Superior temporal gyrus (tissue), 1 donor: Measurements from ENCODE around the gene TMEM263.

Experiments
- DNase-seq: peaks from one replicate; pipeline ENCODE4 v3.0.0-alpha.2; 2016; ENCODE audit errors: extremely low spot score

TMEM263 gene

GRCh38 chr12:106947461-106947860 lies 8.2 kb upstream of the TMEM263 start:
- no peak for DNase-seq

- no peak for DNase-seq
Observed at GRCh38 chr12:106950591-106950990, 5.1 kb upstream of the TMEM263 start.

- no peak for DNase-seq
Observed at GRCh38 chr12:106953352-106954250, 2.1 kb upstream of the TMEM263 start.

- no peak for DNase-seq
Observed at GRCh38 chr12:106954462-106955376, 988 bp upstream of the TMEM263 start.

- no peak for DNase-seq
Observed at GRCh38 chr12:106956048-106956578, 406 bp downstream of the TMEM263 start.

- peak; percentile 38 for DNase-seq
Observed at GRCh38 chr12:106957583-106957982, 1.9 kb downstream of the TMEM263 start.

GRCh38 chr12:106960443-106960842 lies 4.7 kb downstream of the TMEM263 start:
- DNase-seq = no peak

- DNase-seq = no peak
Observed at GRCh38 chr12:106962286-106962685, 6.6 kb downstream of the TMEM263 start.

- no peak for DNase-seq
Observed at GRCh38 chr12:106964526-106964925, 8.8 kb downstream of the TMEM263 start.

GRCh38 chr12:106971065-106971464 lies 15.4 kb downstream of the TMEM263 start:
- no peak for DNase-seq

GRCh38 chr12:106973545-106973944 lies 17.8 kb downstream of the TMEM263 start:
- DNase-seq = no peak

GRCh38 chr12:106974511-106974910 lies 18.8 kb downstream of the TMEM263 start:
- no peak for DNase-seq

- no peak for DNase-seq
Observed at GRCh38 chr12:106975098-106975497, 19.4 kb downstream of the TMEM263 start.

GRCh38 chr12:106975993-106976658 lies 20.4 kb downstream of the TMEM263 start:
- no peak for DNase-seq

GRCh38 chr12:106976668-106977067 lies 21.0 kb downstream of the TMEM263 start:
- no peak for DNase-seq

- DNase-seq = peak; percentile 79
Observed at GRCh38 chr12:106978035-106978800, 22.5 kb downstream of the TMEM263 start.

GRCh38 chr12:106980944-106981343 lies 25.2 kb downstream of the TMEM263 start:
- no peak for DNase-seq

- no peak for DNase-seq
Observed at GRCh38 chr12:106981788-106982187, 26.1 kb downstream of the TMEM263 start.

- no peak for DNase-seq
Observed at GRCh38 chr12:106982229-106982628, 26.5 kb downstream of the TMEM263 start.

- no peak for DNase-seq
Observed at GRCh38 chr12:106984588-106985137, 29.0 kb downstream of the TMEM263 start.

- no peak for DNase-seq
Observed at GRCh38 chr12:106985479-106985878, 29.8 kb downstream of the TMEM263 start.
